Small intestine (tissue), 7 donors: Measurements from ENCODE around the gene PARK7. TPM values are rescaled to one million over a fixed set of nuclear protein-coding genes. Genes with fewer than 3 reads are reported as not detected.
"Not testable (repeated sequence)": the region's sequence is repeated elsewhere in the genome, so short reads cannot be mapped to it uniquely, and the experiment has no call there.

ENCODE experiments used
- DNase-seq, 2 donors: peaks; one replicate each; pipeline versions ENCODE4 v3.0.0 to v3.0.0-alpha.2; 2013
- FAIRE-seq: peaks from 2 replicates; lab custom pipeline; 2012; peaks lifted over from hg19 to GRCh38; lab: Jason Lieb, UNC
- H3K27ac ChIP-seq, 3 donors: one replicate each; pipeline ENCODE4 v1.5.1; 2013; ENCODE audit warnings: low read length in 2 of 3, mild to moderate bottlenecking in 2 of 3, control low read depth in 1 of 3, inconsistent platforms in 1 of 3, low read depth in 1 of 3, moderate library complexity in 1 of 3
- H3K27me3 ChIP-seq, 3 donors: one replicate each; pipeline ENCODE4 v1.6.1; 2013; ENCODE audit warnings: low read length in 3 of 3, inconsistent platforms in 1 of 3; ENCODE audit not compliant: control insufficient read depth in 3 of 3, insufficient read depth in 3 of 3
- H3K36me3 ChIP-seq, 3 donors: one replicate each; pipeline ENCODE4 v1.6.1; 2013; ENCODE audit warnings: low read length in 3 of 3, inconsistent platforms in 1 of 3, low read depth in 1 of 3, mild to moderate bottlenecking in 1 of 3, moderate library complexity in 1 of 3; ENCODE audit not compliant: control insufficient read depth in 3 of 3, insufficient read depth in 2 of 3
- H3K4me1 ChIP-seq, 3 donors: one replicate each; pipeline ENCODE4 v1.6.1; 2013; ENCODE audit warnings: low read length in 2 of 3, inconsistent platforms in 1 of 3, low read depth in 1 of 3, mild to moderate bottlenecking in 1 of 3, moderate library complexity in 1 of 3; ENCODE audit not compliant: control insufficient read depth in 3 of 3, insufficient read depth in 2 of 3
- H3K4me3 ChIP-seq, 3 donors: one replicate each; pipeline ENCODE4 v1.5.1; 2013; ENCODE audit warnings: low read length in 3 of 3, control low read depth in 1 of 3, inconsistent platforms in 1 of 3, low read depth in 1 of 3, mild to moderate bottlenecking in 1 of 3, moderate library complexity in 1 of 3
- H3K9me3 ChIP-seq, 2 donors: one replicate each; pipeline ENCODE4 v1.6.1; 2013; ENCODE audit warnings: low read depth in 1 of 2, low read length in 1 of 2; ENCODE audit not compliant: control insufficient read depth in 2 of 2, insufficient read depth in 1 of 2
- WGBS, 3 donors: extraction: QIAGEN DNeasy Blood & Tissue Kit; methylation state at CpG; one replicate each; pipeline ENCODE4 v1.1.7; 2013; 5-methylcytosine and 5-hydroxymethylcytosine counted together
- polyA plus RNA-seq, 4 donors: library from polyadenylated mRNA; stranded (reverse) in 3 of 4; unstranded in 1 of 4; fragments of 200-250 nt in 3 of 4; fragments of 120-200 nt in 1 of 4; gene quantifications; one replicate each; pipeline versions ENCODE4 v1.2.1 to v1.2.3, GENCODE V29; 2013
- donor health status: healthy with polysubstance abuse.
- donor health status: control.
- donor health status: control.
- donor health status: Bipolar disorder and iron deficiency.
- donor health status: healthy.

The PARK7 gene
- polyA plus RNA-seq, 4 donors, result 199 to 297 (median 222) TPM

DNA sequence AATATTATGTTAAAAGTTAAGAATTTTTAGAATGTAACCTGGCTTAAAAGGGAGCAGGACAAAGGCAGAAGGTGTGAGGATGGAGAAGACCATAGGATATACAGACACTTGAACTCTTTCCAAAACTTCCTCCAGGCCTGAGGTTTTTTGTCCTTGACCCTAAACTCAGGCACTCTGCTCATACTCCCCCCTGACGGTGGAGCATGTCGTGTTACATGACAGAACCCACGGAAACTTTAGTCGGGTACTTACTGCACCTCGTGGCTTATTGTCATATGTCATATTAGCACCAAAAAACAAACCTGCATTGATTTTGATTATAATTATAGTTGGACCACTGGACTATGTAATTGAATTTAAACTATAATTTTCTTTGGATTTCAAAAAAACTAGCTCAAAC is 41.6 kb upstream of the PARK7 start:
- WGBS, 3 donors, result 77 to 89% (median 86%) methylated on average over 5 of the region's 5 CpGs
- Histone ChIP-seq H3K4me3 (no peak overlapping the region), H3K27me3 (peaks cover 0 to 4% (median 0%) of the 10 kb centered on the region in 3 donors), H3K27ac (no peak overlapping the region), H3K36me3 (no peaks in the 10 kb centered on the region), H3K4me1 (no peaks in the 10 kb centered on the region), H3K9me3 (no peaks in the 10 kb centered on the region)
- no peak for FAIRE-seq
- DNase-seq, result no peak

GRCh38 chr1:7921796-7922195 is 39.7 kb upstream of the PARK7 start:
- Histone ChIP-seq H3K27me3 (peaks cover 0 to 4% (median 0%) of the 10 kb centered on the region in 3 donors), H3K4me3 (no peak overlapping the region), H3K4me1 (no peaks in the 10 kb centered on the region), H3K9me3 (no peaks in the 10 kb centered on the region), H3K27ac (no peak overlapping the region), H3K36me3 (no peaks in the 10 kb centered on the region)
- FAIRE-seq, result no peak
- 86 to 95% (median 91%) methylated on average over 7 of the region's 7 CpGs for WGBS, 3 donors
- no peak for DNase-seq

DNA sequence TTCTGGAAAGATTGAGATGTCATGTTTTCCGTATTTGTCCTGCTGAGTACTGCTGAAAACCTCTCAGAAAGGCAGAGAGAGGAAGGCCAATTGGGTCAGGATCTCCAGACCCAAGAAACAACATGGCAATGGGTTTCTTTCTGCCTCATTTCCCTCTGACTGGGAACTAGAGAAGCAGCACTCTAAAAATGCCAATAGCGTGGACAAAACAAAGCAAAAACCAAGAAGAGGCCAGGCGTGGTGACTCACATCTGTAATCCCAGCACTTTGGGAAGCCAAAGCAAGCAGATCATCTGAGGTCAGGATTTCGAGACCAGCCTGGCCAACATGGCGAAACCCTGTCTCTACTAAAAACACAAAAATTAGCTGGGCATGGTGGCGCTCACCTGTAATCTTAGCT is 39.2 kb upstream of the PARK7 start:
- H3K4me1 ChIP-seq, result no peaks in the 10 kb centered on the region
- 88 to 90% (median 88%) methylated on average over 6 of the region's 6 CpGs for WGBS, 3 donors
- peaks cover 0 to 9% (median 0%) of the 10 kb centered on the region in 3 donors for H3K27me3 ChIP-seq
- H3K36me3 ChIP-seq, result no peaks in the 10 kb centered on the region
- H3K9me3 ChIP-seq, result no peaks in the 10 kb centered on the region
- DNase-seq (no peak), FAIRE-seq (no peak)
- no peak overlapping the region for H3K27ac ChIP-seq
- no peak overlapping the region for H3K4me3 ChIP-seq

- peaks cover 0 to 11% (median 0%) of the 10 kb centered on the region in 3 donors for H3K27me3 ChIP-seq
- not testable (repeated sequence) for H3K27ac ChIP-seq, H3K36me3 ChIP-seq, DNase-seq, H3K9me3 ChIP-seq, H3K4me3 ChIP-seq, FAIRE-seq, H3K4me1 ChIP-seq
- WGBS, 3 donors, result 42 to 59% (median 50%) methylated on average over 8 of the region's 8 CpGs
Measured at GRCh38 chr1:7927061-7927460, 34.5 kb upstream of the PARK7 start.

DNA sequence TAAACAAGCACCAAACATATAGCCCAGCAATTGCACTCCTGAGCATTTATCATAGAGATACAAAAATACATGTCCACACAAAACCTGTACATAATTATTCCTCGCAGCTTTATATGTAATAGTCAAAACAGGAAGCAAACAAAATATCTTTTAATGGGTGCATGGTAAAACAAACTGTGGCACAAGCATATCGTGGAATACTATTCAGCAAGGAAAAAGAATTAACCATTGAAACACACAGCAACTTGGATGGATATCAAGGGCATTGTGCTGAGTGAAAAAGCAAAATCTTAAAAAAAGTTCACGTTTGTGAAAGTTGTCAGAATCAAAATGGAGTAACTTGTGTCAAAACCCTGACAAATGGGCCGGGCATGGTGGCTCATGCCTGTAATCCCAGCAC is 33.3 kb upstream of the PARK7 start:
- no peaks in the 10 kb centered on the region for H3K4me1 ChIP-seq
- H3K9me3 ChIP-seq, result no peaks in the 10 kb centered on the region
- FAIRE-seq, result no peak
- peaks cover 0 to 9% (median 0%) of the 10 kb centered on the region in 3 donors for H3K27me3 ChIP-seq
- 85 to 92% (median 86%) methylated on average over 4 of the region's 4 CpGs for WGBS, 3 donors
- no peak for DNase-seq
- H3K36me3 ChIP-seq, result no peaks in the 10 kb centered on the region
- H3K4me3 ChIP-seq, result no peak overlapping the region
- no peak overlapping the region for H3K27ac ChIP-seq

DNA sequence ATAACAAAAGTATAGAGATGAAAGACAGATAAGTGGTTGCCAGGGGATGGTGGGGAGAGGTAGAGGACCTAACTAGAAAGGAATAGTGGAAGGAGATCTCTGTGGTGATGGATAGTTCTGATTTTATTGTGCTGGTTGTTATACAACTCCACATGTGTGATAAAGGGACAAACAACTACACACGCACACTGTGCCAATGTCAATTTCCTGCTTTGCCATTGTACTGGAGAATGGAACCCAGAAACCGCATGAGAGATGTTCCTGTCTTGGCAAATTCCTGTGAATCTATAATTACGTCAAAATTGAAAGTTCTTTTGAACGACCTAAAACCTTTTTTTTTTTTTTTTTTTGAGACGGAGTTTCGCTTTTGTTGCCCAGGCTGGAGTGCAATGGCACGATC is 31.9 kb upstream of the PARK7 start:
- no peak overlapping the region for H3K27ac ChIP-seq
- WGBS, 3 donors, result 18 to 52% (median 20%) methylated on average over 5 to 7 of the region's 7 CpGs
- no peak for DNase-seq
- no peaks in the 10 kb centered on the region for H3K36me3 ChIP-seq
- H3K4me3 ChIP-seq, result no peak overlapping the region
- FAIRE-seq, result no peak
- no peaks in the 10 kb centered on the region for H3K9me3 ChIP-seq
- peaks cover 0 to 8% (median 0%) of the 10 kb centered on the region in 3 donors for H3K27me3 ChIP-seq
- no peaks in the 10 kb centered on the region for H3K4me1 ChIP-seq

- Histone ChIP-seq H3K27me3 (peaks cover 0 to 8% (median 0%) of the 10 kb centered on the region in 3 donors), H3K9me3 (no peaks in the 10 kb centered on the region), H3K27ac (no peak overlapping the region), H3K4me1 (no peaks in the 10 kb centered on the region), H3K36me3 (no peaks in the 10 kb centered on the region), H3K4me3 (no peak overlapping the region)
- FAIRE-seq (no peak), DNase-seq (no peak)
- WGBS, 3 donors, result 62 to 75% (median 69%) methylated on average over 15 of the region's 15 CpGs
Measured at GRCh38 chr1:7930645-7931445, 30.7 kb upstream of the PARK7 start.

GRCh38 chr1:7931446-7931812 is 30.1 kb upstream of the PARK7 start:
- no peak for DNase-seq
- Histone ChIP-seq H3K9me3 (no peaks in the 10 kb centered on the region), H3K27ac (no peak overlapping the region), H3K4me1 (no peaks in the 10 kb centered on the region), H3K36me3 (no peaks in the 10 kb centered on the region), H3K27me3 (peaks cover 0 to 8% (median 0%) of the 10 kb centered on the region in 3 donors), H3K4me3 (no peak overlapping the region)
- 52 to 73% (median 65%) methylated on average over 2 of the region's 2 CpGs for WGBS, 3 donors
- no peak for FAIRE-seq
